WTC11 (cell line): ENCODE data around the gene CDR2.

Experiments used
- KAT7 ChIP-seq: sonication (generic); formaldehyde crosslinking; IDR thresholded peaks from 2 replicates; pipeline ENCODE4 v1.8.1; 2023; ENCODE audit warnings: missing genetic modification reagents, mild to moderate bottlenecking, borderline replicate concordance
- ZNF232 ChIP-seq: sonication (generic); formaldehyde crosslinking; IDR thresholded peaks from 2 replicates; pipeline ENCODE4 v1.8.0; 2022; ENCODE audit warnings: mild to moderate bottlenecking, missing genetic modification reagents
- TF ChIP-seq, protein P1 (sequence below): fragments of 200-600 bp; IDR thresholded peaks from 2 replicates; pipeline ENCODE4 v1.8.0; 2022; ENCODE audit warnings: antibody characterized with exemption
- TF ChIP-seq, protein P2 (sequence below): sonication (generic); formaldehyde crosslinking; IDR thresholded peaks from 2 replicates; pipeline ENCODE4 v1.8.1; 2022; ENCODE audit warnings: low read depth, mild to moderate bottlenecking, moderate library complexity, missing genetic modification reagents, borderline replicate concordance
- TF ChIP-seq, protein P3 (sequence below): sonication (generic); formaldehyde crosslinking; IDR thresholded peaks from 2 replicates; pipeline ENCODE4 v1.8.0; 2022; ENCODE audit warnings: missing genetic modification reagents
- TF ChIP-seq, protein P4 (sequence below): sonication (generic); formaldehyde crosslinking; IDR thresholded peaks from 2 replicates; pipeline ENCODE4 v1.8.1; 2022; ENCODE audit warnings: low read depth, missing genetic modification reagents, borderline replicate concordance
- TF ChIP-seq, protein P5 (sequence below): sonication (generic); formaldehyde crosslinking; IDR thresholded peaks from 2 replicates; pipeline ENCODE4 v1.8.1; 2022; ENCODE audit warnings: missing genetic modification reagents, borderline replicate concordance
- TF ChIP-seq, protein P6 (sequence below): sonication (generic); formaldehyde crosslinking; conservative IDR thresholded peaks from 2 replicates; pipeline ENCODE4 v1.8.1; 2022; ENCODE audit warnings: mild to moderate bottlenecking, missing genetic modification reagents

DNA sequence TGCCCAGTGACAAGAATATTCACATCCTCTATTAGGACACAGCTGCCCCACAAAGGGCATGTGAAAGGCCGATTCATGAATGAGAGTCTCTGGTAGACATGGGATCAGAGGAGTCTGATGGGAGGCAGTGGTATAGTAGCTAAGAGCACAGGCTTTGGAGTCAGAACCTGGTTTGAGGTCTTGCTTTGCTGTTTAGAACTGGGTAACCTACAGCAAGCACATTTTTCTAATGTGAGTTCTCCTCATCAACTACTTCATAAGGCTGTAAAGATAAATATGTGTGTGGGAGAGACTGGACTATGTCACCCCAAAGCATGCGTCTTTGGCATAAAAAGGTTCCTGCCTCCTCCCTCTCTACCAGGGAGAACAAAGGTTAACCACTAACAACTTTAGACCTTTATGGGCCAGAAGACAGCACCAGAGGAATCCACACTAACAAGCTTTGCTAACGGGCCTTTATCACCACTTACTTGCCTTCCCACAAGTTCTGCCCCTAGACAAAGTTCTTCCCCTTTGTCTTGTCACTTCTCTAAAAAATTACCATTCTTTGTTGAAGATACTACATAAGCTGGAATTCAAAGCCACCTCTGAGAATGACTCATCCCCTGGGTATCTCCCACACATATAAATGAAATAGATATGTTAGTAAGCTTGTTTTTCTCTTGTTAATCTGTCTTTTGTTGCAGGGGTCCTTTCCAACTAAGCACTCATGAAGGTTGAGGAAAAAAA lies 21.1 kb downstream of the CDR2 start:
- no peak for TF ChIP-seq KAT7
- TF ChIP-seq, protein P1, sequence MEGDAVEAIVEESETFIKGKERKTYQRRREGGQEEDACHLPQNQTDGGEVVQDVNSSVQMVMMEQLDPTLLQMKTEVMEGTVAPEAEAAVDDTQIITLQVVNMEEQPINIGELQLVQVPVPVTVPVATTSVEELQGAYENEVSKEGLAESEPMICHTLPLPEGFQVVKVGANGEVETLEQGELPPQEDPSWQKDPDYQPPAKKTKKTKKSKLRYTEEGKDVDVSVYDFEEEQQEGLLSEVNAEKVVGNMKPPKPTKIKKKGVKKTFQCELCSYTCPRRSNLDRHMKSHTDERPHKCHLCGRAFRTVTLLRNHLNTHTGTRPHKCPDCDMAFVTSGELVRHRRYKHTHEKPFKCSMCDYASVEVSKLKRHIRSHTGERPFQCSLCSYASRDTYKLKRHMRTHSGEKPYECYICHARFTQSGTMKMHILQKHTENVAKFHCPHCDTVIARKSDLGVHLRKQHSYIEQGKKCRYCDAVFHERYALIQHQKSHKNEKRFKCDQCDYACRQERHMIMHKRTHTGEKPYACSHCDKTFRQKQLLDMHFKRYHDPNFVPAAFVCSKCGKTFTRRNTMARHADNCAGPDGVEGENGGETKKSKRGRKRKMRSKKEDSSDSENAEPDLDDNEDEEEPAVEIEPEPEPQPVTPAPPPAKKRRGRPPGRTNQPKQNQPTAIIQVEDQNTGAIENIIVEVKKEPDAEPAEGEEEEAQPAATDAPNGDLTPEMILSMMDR: no peak
- no peak for TF ChIP-seq ZNF232
- TF ChIP-seq, protein P2, sequence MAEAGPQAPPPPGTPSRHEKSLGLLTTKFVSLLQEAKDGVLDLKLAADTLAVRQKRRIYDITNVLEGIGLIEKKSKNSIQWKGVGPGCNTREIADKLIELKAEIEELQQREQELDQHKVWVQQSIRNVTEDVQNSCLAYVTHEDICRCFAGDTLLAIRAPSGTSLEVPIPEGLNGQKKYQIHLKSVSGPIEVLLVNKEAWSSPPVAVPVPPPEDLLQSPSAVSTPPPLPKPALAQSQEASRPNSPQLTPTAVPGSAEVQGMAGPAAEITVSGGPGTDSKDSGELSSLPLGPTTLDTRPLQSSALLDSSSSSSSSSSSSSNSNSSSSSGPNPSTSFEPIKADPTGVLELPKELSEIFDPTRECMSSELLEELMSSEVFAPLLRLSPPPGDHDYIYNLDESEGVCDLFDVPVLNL (CRISPR knock-in tag): no peak
- TF ChIP-seq, protein P3, sequence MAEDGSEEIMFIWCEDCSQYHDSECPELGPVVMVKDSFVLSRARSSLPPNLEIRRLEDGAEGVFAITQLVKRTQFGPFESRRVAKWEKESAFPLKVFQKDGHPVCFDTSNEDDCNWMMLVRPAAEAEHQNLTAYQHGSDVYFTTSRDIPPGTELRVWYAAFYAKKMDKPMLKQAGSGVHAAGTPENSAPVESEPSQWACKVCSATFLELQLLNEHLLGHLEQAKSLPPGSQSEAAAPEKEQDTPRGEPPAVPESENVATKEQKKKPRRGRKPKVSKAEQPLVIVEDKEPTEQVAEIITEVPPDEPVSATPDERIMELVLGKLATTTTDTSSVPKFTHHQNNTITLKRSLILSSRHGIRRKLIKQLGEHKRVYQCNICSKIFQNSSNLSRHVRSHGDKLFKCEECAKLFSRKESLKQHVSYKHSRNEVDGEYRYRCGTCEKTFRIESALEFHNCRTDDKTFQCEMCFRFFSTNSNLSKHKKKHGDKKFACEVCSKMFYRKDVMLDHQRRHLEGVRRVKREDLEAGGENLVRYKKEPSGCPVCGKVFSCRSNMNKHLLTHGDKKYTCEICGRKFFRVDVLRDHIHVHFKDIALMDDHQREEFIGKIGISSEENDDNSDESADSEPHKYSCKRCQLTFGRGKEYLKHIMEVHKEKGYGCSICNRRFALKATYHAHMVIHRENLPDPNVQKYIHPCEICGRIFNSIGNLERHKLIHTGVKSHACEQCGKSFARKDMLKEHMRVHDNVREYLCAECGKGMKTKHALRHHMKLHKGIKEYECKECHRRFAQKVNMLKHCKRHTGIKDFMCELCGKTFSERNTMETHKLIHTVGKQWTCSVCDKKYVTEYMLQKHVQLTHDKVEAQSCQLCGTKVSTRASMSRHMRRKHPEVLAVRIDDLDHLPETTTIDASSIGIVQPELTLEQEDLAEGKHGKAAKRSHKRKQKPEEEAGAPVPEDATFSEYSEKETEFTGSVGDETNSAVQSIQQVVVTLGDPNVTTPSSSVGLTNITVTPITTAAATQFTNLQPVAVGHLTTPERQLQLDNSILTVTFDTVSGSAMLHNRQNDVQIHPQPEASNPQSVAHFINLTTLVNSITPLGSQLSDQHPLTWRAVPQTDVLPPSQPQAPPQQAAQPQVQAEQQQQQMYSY (CRISPR knock-in tag): no peak
- TF ChIP-seq, protein P4, sequence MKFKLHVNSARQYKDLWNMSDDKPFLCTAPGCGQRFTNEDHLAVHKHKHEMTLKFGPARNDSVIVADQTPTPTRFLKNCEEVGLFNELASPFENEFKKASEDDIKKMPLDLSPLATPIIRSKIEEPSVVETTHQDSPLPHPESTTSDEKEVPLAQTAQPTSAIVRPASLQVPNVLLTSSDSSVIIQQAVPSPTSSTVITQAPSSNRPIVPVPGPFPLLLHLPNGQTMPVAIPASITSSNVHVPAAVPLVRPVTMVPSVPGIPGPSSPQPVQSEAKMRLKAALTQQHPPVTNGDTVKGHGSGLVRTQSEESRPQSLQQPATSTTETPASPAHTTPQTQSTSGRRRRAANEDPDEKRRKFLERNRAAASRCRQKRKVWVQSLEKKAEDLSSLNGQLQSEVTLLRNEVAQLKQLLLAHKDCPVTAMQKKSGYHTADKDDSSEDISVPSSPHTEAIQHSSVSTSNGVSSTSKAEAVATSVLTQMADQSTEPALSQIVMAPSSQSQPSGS (CRISPR knock-in tag): no peak
- TF ChIP-seq, protein P5, sequence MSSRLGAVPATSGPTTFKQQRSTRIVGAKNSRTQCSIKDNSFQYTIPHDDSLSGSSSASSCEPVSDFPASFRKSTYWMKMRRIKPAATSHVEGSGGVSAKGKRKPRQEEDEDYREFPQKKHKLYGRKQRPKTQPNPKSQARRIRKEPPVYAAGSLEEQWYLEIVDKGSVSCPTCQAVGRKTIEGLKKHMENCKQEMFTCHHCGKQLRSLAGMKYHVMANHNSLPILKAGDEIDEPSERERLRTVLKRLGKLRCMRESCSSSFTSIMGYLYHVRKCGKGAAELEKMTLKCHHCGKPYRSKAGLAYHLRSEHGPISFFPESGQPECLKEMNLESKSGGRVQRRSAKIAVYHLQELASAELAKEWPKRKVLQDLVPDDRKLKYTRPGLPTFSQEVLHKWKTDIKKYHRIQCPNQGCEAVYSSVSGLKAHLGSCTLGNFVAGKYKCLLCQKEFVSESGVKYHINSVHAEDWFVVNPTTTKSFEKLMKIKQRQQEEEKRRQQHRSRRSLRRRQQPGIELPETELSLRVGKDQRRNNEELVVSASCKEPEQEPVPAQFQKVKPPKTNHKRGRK (CRISPR knock-in tag): no peak
- TF ChIP-seq, protein P6, sequence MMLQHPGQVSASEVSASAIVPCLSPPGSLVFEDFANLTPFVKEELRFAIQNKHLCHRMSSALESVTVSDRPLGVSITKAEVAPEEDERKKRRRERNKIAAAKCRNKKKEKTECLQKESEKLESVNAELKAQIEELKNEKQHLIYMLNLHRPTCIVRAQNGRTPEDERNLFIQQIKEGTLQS: no peak
